Loucy (cell line): ENCODE measurements around the gene GAS6.

Experiments
- EZH2phosphoT487 ChIP-seq: fragments of 200-600 bp; IDR thresholded peaks from 2 replicates; pipeline ENCODE4 v1.6.1; 2018; ENCODE audit warnings: antibody characterized with exemption, mild to moderate bottlenecking, moderate library complexity, borderline replicate concordance
- TF ChIP-seq, protein P1 (sequence below): fragments of 200-600 bp; sonication (generic); conservative IDR thresholded peaks from 2 replicates; pipeline ENCODE4 v1.5.1; 2014; ENCODE audit warnings: mild to moderate bottlenecking, antibody characterized with exemption, low read length

DNA sequence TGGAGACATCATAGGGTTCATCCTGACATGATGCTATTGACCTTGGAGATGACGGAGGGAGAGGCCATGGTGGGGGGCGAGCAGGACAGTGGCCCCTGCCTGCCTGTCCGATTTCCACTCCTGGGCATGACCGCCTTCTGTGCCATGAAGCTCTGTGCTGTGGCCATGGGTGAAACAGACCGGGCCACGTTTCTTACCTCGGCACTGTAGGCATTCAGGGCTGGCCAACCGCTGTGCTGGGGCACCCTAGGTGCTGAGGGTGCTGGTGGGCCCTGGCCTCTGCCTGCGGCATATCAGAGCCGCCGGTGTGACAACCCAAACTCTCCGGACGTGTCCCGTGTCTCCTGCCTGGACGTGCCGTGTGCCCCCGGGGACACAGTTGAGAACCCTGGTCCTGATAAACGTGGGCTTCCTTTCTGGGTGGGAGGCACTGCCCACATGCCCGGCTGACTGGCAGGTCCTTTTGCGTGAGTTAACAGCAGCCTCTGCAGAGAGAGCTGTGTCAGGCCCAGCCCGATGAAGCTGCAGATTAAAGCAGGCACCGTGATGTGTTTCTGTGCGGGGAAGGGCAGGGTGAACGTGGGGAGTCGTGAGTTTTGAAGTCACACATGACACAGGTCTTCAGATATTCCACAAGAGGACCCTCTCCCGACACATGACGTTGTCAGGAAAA, 58.3 kb downstream of the GAS6 start:
- TF ChIP-seq, protein P1, sequence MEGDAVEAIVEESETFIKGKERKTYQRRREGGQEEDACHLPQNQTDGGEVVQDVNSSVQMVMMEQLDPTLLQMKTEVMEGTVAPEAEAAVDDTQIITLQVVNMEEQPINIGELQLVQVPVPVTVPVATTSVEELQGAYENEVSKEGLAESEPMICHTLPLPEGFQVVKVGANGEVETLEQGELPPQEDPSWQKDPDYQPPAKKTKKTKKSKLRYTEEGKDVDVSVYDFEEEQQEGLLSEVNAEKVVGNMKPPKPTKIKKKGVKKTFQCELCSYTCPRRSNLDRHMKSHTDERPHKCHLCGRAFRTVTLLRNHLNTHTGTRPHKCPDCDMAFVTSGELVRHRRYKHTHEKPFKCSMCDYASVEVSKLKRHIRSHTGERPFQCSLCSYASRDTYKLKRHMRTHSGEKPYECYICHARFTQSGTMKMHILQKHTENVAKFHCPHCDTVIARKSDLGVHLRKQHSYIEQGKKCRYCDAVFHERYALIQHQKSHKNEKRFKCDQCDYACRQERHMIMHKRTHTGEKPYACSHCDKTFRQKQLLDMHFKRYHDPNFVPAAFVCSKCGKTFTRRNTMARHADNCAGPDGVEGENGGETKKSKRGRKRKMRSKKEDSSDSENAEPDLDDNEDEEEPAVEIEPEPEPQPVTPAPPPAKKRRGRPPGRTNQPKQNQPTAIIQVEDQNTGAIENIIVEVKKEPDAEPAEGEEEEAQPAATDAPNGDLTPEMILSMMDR: no peak
- no peak for TF ChIP-seq EZH2phosphoT487
